GM18868 (cell line): ENCODE data around the gene PEX10.

ENCODE experiments used
- ATAC-seq: cut with Tn5 transposase; IDR thresholded peaks from one replicate; pipeline ENCODE4 v1.9.1; 2021; ENCODE audit warnings: mild to moderate bottlenecking, moderate library complexity; ENCODE audit not compliant: unreplicated experiment

The PEX10 gene

DNA sequence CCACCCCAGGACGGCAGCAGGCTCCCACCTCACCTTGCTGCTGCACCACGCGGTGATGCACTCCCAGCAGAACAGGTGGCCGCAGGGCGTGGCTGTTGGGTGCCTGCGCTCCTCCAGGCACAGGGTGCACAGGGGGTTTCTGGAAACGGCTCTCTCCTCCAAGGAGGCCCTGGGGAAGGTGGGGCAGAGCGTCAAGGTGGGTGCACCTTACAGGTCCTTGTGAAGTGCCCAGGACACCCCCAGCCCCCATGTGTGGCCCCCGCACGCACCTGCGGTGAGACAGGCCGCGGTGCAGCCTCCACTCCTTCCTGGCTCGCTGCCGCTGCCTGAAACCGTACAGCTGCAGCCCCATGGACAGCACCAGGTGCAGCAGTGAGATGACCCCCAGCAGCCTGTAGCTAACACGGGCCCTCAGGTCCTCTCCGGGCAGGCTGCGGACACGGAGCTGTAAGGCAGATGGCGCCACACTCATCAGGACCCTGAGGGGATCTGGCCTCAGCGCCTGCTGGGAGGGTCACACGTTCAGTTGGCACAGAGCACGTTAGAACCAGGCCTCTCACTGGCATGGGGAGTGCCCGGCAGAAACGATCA, 5.8 kb downstream of the PEX10 start:
- no peak for ATAC-seq

DNA sequence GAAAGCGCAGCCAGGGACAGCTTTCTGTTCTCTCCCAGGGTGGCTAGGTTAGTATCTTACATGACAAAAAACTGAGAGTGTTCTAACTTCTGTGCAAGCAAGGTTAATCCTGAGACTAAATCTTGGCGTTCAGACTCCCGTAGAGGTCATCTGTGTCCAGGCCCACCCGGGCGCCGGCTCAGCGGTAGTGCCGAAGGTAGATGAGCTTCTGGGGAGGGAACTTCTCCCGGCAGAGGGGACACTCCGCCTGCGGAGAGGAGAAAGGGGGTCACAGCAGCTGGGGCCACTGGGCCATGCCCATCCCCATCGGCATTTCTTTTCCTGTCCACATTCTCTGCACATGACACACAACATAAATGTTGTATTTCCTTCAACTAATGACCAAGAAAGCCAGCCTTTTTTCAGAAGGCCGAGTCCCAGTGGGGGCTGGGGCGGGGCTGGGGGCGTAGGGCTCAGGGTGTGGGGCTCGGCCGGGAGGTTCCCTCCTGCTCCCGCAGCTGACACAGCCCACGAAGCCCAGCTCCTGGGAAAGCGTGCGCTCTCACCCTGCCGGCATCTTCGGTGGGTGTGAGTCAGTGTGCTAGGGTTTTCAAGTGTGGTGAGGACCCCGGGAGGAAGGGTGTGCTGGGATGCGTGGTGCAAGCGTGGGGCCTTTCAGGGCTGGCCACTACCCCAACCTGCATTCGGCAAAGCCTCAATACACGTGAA, 6.6 kb downstream of the PEX10 start:
- ATAC-seq = no peak

DNA sequence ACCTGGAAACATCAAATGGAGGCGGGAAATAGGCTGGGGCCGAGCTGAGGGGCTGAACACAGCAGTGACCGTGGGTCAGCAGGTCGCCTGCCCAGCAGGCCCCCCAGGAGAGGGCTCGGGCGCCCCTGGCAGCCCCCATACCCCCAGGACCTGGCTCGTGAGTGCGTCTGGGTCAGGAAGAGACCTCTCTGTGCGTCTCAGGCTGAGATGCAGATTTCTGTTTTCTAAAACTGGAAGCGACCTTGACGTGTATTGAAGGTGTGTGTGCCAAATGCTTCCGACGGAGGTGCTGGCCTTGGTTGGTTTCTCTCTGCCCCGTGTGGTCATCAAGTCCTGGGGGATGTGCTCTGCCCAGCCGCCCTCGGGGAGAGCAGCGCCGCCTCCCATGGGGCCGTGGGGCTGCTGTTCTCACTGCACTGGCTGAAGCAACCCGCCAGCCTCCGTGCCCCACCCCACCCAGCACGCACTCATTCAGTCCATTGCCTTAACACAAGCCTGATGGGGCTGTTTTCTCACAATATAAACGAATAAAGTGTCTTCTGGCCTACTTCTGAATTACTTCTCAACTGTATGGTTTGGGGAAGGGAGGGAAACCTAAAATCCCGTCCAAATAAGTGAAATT, 7.4 kb downstream of the PEX10 start:
- no peak for ATAC-seq

DNA sequence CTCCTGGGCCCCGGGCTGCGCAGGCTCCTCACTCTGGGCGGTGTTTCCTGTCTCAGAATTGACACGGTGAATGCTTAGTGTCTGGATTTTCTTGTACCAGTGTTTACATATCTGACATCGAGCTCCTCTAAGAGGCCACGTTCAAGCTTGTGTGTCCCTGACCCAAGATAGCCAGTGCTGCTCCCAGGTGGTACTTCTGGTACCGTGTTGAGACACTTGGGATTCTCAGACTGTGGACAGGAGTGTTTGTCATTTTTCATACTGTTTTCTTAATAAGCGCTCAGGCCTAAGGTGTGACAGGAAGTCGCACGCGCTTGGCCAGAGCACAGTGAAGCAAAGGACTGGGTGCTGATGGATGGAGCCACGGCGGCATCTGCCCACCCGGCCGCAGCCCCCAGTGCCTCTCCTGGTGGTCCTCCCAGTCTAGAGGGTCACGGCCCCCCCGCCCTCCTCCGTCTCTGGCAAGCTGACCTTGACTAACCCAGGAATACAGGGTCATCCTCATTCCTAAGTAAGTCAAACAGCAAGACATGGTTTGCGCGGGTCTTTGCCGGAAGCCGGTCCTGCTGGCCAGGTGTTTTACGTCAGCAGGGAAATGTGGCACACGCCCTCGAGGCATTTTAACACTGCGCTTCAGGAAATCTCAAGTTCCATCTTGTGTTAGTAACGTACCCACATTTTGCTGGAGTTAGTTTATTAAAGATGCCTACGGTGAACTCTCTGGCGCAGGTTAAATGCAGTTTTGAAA, 8.0 kb downstream of the PEX10 start:
- no peak for ATAC-seq

DNA sequence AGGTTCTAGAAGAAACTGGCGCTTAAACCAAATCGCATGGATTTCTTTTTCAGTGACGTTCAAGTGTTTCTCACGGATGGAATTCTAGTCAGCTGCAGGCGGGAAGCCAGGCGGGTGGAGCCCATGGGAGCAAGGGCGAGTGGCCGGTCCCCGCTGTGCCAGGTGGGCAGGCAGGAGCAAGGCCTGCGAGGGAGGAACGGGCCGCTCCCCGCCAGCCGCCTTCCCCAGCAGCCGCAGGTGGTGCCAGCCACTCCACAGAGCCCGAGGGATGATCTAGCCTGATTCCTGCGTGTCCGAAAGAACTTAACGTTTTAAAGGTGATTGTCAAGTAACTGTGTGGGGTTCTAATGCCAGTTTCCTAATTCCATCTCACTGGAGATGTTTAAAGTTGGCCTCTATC, 9.1 kb downstream of the PEX10 start:
- ATAC-seq = no peak

DNA sequence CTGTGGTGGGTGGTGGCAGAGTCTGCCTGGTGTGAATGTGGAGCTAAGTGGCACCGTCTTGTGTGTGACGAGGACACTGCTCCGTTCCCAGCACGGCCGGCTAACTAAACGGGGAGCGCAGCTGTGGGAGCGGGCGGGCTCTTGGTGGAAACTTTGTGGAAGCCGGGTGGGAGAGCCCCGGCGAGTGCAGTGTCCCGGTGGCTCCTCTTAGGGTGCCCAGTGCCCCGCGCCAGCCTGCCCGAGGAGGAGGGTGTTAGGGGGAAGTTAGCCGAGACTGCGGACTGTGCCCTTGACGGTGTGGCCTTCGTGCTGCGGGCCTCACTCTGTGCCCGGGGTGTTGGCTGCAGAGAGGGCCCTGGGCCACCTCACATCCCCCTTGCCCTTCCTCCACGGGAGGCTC, 9.9 kb downstream of the PEX10 start:
- ATAC-seq = no peak

DNA sequence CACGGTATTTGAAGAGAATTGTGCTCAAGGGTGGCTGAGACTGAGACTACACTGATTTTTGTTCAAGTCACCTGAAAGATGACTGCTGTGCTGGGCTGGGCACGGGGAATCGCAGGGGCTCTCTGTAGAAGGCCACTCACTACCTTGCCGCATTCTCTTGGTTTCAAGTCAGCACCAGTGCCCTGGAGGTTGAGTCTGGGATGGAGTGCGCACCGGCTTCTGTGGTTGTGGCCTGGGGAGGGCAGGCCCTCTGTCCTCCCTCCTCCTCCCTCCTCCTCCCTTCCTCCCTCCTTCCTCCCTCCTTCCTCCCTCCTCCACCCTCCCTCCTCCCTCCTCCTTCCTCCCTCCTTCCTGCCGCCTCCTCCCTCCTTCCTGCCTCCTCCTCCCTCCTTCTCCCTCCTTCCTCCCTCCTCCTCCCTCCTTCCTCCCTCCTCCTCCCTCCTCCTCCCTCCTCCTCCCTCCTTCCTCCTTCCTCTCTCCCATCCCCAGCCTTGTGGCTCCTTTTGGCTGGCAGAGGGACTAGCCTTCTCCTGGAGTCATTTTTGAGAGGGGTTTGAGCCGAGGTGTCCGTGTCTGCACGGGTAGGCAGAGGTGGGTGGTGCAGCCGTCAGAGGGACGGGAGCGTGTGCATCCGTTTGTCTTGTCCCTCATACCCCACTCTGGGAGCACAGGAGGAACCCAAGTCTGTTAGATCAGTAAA, 11.3 kb downstream of the PEX10 start:
- ATAC-seq = no peak

DNA sequence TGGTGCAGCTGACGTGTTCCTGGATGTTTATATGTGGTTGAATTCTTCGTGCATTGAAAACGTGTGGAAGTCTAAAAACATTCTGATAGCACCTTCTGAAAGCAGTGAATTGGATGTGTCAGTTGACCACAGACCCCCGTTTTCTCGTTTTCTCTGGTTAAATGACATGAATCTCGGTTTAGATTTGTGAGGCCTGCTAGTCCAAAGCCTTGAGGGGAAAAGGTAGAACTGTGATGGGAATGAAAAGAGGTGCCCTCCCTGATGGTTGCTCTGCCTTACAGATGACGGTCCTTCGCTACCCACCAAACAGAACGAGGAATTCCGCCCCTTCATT, 11.8 kb downstream of the PEX10 start:
- ATAC-seq = no peak

DNA sequence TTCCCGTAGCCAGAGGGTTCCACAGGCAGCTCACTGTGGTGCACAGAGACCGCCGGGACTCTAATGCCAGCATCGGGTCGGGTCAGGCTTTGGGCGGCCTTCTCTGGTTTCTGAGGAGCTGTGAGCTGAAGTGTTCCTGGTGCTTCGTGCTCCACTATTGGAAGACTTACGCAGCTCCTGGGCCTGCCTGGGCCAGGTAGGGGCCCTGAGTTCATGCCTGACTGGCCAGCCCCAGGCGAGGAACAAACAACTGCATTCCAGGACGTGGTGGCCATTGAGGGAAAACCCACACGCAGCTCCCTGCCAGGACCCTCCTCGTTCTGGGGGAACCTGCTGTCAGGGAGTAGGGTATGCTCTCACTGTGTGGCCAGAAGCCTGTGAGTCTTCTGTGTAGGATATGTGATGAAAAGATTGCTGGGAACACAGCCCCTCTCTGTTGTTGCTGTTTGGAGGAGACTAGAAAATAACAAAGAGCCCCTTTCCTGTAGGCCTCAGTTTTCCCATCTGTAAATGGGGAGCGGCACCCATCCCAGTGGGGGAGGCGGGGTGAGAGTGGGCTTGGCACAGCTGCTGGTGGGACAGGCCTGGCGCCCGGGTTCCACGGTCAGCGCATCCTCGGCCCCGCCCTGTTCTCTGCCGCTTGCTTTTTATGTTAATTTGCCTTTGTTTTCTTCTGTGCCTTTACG, 12.3 kb downstream of the PEX10 start:
- ATAC-seq = no peak

DNA sequence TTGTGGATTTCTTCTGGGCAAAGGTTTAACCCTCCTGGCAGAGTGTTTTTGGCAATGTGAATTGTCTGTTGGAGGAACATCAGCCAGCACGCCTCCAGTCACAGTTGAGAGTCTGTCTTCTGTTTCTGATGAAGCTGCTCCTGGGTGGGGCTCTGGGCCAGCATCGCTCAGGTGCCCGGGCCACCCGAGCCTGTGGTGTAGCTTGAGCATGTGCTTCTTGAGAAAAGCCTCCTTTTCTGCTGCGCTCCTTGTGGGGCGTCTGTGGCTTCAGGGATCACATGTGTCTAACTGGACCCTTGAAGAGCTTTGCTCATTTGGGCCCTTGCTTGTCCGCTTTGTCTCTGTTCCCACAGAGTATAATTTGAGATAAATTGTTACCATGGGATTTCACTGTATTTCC, 13.5 kb downstream of the PEX10 start:
- no peak for ATAC-seq

DNA sequence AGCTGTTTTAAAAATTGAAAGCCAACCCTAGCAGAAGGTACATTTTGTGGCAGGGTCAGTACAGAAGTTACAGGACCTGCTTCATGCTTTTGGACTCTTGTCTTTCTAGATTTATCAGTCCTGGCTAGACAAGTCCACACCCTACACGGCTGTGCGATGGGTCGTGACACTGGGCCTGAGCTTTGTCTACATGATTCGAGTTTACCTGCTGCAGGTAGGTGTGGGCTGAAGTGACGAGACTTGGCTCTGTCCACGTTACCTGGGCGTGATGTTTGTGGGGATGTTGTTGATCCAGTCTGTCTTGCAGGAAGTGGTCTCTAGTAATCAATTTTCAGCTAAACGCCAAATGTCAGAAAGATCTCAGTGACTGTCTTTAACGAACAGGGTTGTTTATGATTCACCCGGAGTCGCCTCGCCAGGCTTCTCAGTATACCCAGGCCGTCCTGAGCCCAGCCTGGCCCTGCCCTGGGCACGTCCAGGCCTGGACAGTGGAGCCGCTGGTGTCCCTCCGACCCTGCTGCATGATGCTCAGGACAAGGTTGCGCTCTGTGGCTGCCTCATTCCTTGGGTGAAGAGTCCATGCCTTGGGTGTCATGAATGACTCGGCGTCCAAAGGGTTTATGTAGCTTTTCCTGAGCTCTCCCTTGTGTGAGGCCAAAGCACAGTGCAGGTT, 15.2 kb downstream of the PEX10 start:
- ATAC-seq = no peak

DNA sequence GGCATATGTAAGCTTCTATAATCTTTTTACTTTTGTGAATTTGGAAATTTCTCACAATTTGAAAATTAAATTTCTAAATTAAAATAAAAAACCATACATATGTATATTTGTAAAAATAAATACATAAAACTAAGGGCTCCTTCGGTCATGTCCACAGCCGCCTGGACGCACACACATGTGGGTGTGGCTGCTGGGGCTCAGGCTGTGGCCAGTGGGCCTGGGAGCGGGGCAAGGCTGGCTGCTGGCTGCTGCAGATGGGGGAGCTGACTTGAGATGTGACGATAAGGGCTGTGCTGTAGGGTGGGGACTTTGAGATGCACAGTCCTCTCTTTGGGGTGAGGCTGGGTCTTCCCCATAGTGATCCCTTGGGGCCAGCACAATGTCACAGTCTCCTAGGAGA, 15.9 kb downstream of the PEX10 start:
- ATAC-seq = no peak

DNA sequence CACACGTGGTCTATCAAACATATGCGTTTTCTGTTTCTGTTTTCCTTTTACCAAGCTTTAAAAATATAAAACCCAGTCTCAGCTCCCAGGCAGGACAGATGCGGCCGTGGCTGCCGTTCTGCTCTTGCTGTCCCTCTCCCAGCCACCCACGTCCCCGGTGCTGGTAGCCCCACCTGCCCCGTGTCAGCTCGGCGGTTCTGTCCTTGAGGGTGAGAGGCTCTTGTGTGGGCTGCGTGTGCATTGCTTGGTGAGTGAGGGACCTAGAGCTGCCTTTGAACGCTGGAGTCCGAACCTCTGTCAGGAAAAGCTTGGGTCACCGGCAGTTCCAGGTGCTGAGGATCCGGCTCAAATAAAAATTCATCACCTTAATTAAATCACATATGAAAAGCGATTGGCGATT, 16.3 kb downstream of the PEX10 start:
- no peak for ATAC-seq

DNA sequence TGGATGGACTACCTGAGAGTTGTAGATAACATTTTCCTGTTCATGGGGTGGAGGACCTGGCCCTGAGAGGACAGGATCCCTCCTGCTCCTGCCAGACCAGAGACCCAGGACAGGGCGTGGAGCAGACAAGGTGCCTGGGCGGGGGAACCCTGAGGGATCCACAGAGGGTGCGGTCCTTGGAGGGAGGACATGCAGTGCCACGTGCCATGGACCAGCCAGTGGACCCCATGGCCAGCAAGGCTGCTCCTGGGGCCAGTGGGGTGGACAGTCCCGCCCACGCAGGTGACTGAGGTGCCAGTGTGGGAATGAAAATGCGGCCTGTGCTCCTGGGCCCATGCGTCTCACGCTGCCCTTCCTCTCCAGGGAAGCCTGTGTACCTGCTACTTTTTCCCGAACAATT, 17.1 kb downstream of the PEX10 start:
- ATAC-seq = no peak

DNA sequence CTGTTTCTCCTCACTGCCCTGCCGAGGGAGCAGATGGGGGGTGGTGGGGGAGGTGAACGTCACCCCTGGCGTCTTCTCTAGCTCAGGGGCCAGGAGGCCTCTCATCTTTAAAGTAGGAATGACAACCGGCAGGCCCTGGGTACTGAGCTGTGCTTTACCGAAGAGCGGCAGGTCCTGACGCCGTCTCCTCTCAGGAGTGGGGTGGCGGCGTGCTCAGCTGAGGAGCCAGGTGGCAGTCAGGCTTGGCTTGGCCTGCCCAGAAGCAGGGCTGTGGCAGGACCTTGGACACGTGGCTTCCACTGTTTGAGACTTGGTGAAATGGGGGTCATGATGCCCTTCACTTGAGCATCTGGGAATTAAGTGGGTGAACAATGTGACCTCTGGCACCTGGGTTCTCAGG, 17.6 kb downstream of the PEX10 start:
- ATAC-seq = no peak

DNA sequence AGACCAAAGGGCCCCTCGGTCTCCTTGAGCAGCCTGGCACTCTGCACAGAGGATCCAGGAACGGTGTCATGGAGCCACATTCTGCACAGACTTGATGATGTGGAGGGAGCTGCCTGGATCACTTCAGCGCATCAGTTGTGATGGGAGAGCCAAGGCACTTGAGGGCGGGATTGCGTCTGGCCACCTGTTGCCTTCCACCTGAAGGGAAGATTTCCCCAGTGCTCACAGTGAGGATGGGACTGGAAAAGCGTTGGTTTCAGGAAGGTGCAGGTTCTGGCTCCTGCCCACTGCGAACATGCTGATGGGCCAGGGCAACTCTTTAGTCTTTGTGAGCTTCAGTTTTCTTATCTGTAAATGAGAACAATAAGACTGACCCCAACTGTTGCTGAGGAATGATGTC, 18.1 kb downstream of the PEX10 start:
- ATAC-seq = no peak

DNA sequence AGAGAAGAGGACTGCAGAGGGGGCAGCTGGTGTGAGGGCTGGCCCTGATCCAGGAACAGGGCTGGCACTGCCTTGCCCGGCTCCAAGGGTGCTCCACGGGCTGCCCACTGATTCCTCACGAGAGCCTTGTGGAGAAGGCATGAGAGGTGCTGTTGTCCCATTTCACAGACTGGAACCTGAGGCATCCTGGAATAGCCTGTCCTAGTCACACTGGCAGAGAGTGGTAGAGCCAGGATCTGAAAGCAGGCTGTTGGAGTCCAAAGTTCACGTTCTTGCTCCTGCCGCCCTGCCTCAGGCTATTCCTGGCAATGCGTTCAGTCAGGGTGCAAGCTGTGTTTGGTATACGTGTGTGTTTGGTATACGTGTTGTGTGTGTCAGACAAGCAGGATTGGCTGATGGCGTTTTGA, 18.9 kb downstream of the PEX10 start:
- no peak for ATAC-seq

DNA sequence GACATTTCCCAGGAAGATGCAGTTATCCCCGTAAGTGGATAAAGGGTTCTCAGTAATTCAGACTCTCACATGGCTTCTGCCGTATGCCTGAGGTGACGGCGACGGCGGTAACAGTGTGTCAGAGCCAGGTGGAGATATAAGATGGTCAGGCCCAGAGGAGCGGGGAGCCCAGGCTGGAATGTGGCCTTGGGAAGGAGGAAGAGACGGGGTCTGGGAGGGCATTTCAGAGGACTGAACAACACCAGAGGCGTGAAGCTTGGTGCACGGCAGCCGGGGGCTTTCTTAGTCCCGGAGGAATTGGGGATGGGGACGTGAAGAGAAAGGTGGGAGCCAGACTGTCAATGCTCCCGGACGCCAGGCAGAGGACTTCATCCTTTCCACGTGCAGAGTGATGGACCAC, 19.7 kb downstream of the PEX10 start:
- ATAC-seq = no peak

DNA sequence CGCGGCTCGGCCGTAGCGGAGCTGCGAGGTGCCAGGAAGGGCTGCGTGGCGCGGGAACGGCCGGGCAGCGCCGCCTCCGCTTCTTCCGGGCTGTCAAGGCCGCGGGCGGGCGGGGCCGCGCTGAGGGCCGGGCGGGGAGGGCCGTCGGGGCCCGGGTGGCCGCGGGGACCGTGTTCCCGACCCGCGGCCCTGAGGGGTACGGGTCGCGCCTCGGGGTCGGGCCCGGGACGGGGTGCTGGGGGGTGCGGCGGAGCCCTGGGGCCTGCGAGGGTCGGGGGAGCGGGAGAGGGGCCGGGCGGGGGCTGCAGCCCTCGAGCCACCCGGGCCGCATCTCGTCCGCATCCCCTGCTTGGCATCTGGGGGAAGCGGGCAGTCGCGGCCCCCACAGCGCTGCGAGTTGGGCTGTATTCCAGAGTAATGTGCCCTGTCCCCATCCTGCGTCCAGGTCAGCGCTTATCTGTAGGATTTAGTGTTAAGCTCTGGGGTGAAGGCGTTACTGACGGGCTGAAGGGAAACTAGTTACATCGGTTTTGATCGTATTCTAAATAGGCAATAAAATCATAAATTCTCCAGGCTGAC, 20.3 kb downstream of the PEX10 start:
- ATAC-seq = peak; percentile 4
